Transverse colon (tissue), 4 donors: ENCODE measurements around the gene TLE5. TPM values are rescaled to one million over a fixed set of nuclear protein-coding genes. Genes with fewer than 3 reads are reported as not detected.

ENCODE experiments used
- DNase-seq: peaks from one replicate; pipeline ENCODE4 v3.0.0-alpha.2; 2019
- H3K27ac ChIP-seq, 4 donors: fragments of 200-600 bp; sonication (generic); 2 replicates each; pipeline ENCODE4 v1.5.1; 2016 to 2018; ENCODE audit warnings: inconsistent platforms in 4 of 4
- H3K27me3 ChIP-seq: fragments of 200-600 bp; sonication (generic); 2 replicates; pipeline ENCODE4 v1.5.1; 2017; ENCODE audit warnings: inconsistent platforms
- H3K36me3 ChIP-seq, 4 donors: fragments of 200-600 bp; sonication (generic); 2 replicates each; pipeline ENCODE4 v1.5.1; 2017 to 2019; ENCODE audit warnings: inconsistent platforms in 4 of 4
- H3K4me1 ChIP-seq, 4 donors: fragments of 200-600 bp; sonication (generic); 2 replicates each; pipeline ENCODE4 v1.5.1; 2017 to 2020; ENCODE audit warnings: inconsistent platforms in 4 of 4
- H3K4me3 ChIP-seq, 4 donors: fragments of 200-600 bp; sonication (generic); 1 replicate in 1 of 4; 2 replicates in 3 of 4; pipeline versions ENCODE4 v1.5.1 to v1.6.1; 2017 to 2019; ENCODE audit warnings: inconsistent platforms in 4 of 4
- H3K9me3 ChIP-seq, 2 donors: fragments of 200-600 bp; sonication (generic); 2 replicates each; pipeline ENCODE4 v1.5.1; 2017 to 2019; ENCODE audit warnings: inconsistent platforms in 2 of 2
- CTCF ChIP-seq, 5 experiments: fragments of 200-600 bp in 3 of 5; fragments of 450-650 bp in 2 of 5; sonication (generic) in 3 of 5; IDR thresholded peaks; 1 replicate in 2 of 5; 2 replicates in 3 of 5; pipeline ENCODE4 v1.5.1; 2016 to 2017; ENCODE audit warnings: antibody characterized with exemption in 5 of 5, inconsistent platforms in 3 of 5, mild to moderate bottlenecking in 2 of 5, moderate library complexity in 1 of 5
- EP300 ChIP-seq: sonication (generic); formaldehyde crosslinking; IDR thresholded peaks from one replicate; pipeline ENCODE4 v1.6.1; 2017; ENCODE audit warnings: antibody characterized with exemption, low read depth
- POLR2A ChIP-seq: fragments of 450-650 bp; IDR thresholded peaks from one replicate; pipeline ENCODE4 v1.6.1; 2016; ENCODE audit warnings: antibody characterized with exemption, mild to moderate bottlenecking, moderate library complexity
- POLR2AphosphoS5 ChIP-seq, 3 donors: sonication (generic); formaldehyde crosslinking; IDR thresholded peaks; one replicate each; pipeline ENCODE4 v1.6.1; 2016; ENCODE audit warnings: antibody characterized with exemption in 3 of 3
- WGBS, 2 donors: methylation state at CpG; one replicate each; pipeline ENCODE4 v1.1.5; 2018; ENCODE audit warnings: low coverage in 1 of 2; 5-methylcytosine and 5-hydroxymethylcytosine counted together
- in situ Hi-C, 4 donors: fragments of 200-750 bp; cut with MboI; loops; one replicate each; pipeline versions ENCODE4 v1.15.0 to v1.15.1; 2017; ENCODE audit warnings: low sequenced_read_pairs in 3 of 4, low pct_ligation_motif_present in 1 of 4, low pct_unique_long_range_greater_than_20kb in 1 of 4
- intact Hi-C: fragments of 100-400 bp; cut with DNase I; formaldehyde crosslinking; loops from one replicate; pipeline ENCODE4 v1.15.1; 2023; ENCODE audit warnings: low total_unique reads
- total RNA-seq, 4 donors: library from RNA; depleted of rRNA; stranded (reverse); fragments of >200 nt; gene quantifications; one replicate each; pipeline ENCODE4 v1.1.0, GENCODE V29; 2016

TLE5 gene
- total RNA-seq, 4 donors from 2014 or later = 307 to 561 (median 400) TPM

GRCh38 chr19:3098141-3098514 lies 35.8 kb upstream of the TLE5 start:
- H3K27me3 ChIP-seq = no peaks in the 10 kb centered on the region
- H3K4me1 ChIP-seq = peaks cover 44 to 80% (median 68%) of the 10 kb centered on the region in 4 donors
- WGBS, 2 donors = 51% methylated on average over 18 of the region's 18 CpGs; no CpG with 5 or more reads in 1 of the 2 donors
- H3K36me3 ChIP-seq = no peaks in the 10 kb centered on the region
- in situ Hi-C loops = loop anchor here in 1 of 4 donors (25.0 kb wide), 1 partner anchor 136 kb away; no protein-coding TSS in a partner anchor
- no peak for DNase-seq
- peak overlapping the region; percentile 88 to 92 (median 91) for H3K27ac ChIP-seq
- intact Hi-C loops = no loop called here
- H3K9me3 ChIP-seq = no peaks in the 10 kb centered on the region
- H3K4me3 ChIP-seq = peak overlapping the region; percentile 10 to 97 (median 47)
- TF ChIP-seq POLR2A (no peak), CTCF (IDR thresholded peaks at IDR 0.05) (peak in 1 of 5 experiments; percentile 31)

- peak overlapping the region in 3 of 4 donors; percentile 83 to 97 (median 96) for H3K4me3 ChIP-seq
These were observed 35.2 kb upstream of the TLE5 start for GRCh38 chr19:3097442-3097871.

GRCh38 chr19:3096902-3097326 lies 34.6 kb upstream of the TLE5 start:
- DNase-seq = peak; percentile 26
- in situ Hi-C loops (loop anchor here in 1 of 4 donors (25.0 kb wide), 1 partner anchor 135 kb away; no protein-coding TSS in a partner anchor), intact Hi-C loops (no loop called here)
- Histone ChIP-seq H3K27ac (peak overlapping the region; percentile 88 to 92 (median 91)), H3K9me3 (no peaks in the 10 kb centered on the region), H3K27me3 (no peaks in the 10 kb centered on the region), H3K36me3 (no peaks in the 10 kb centered on the region), H3K4me1 (peaks cover 39 to 69% (median 57%) of the 10 kb centered on the region in 4 donors), H3K4me3 (peak overlapping the region in 3 of 4 donors; percentile 83 to 97 (median 96))
- no peak for TF ChIP-seq EP300
- TF ChIP-seq POLR2A = no peak
- TF ChIP-seq CTCF (IDR thresholded peaks at IDR 0.05) = no peak
- no peak for TF ChIP-seq POLR2AphosphoS5 (IDR thresholded peaks at IDR 0.05)
- WGBS, 2 donors = 42% methylated on average over 11 of the region's 11 CpGs; no CpG with 5 or more reads in 1 of the 2 donors

More at GRCh38 chr19:3097442-3097871, 35.2 kb upstream of the TLE5 start:
- in situ Hi-C loops (loop anchor here in 1 of 4 donors (25.0 kb wide), 1 partner anchor 135 kb away; no protein-coding TSS in a partner anchor), intact Hi-C loops (no loop called here)
- WGBS, 2 donors = 52% methylated on average over 24 of the region's 24 CpGs; no CpG with 5 or more reads in 1 of the 2 donors
- peak overlapping the region; percentile 88 to 92 (median 91) for H3K27ac ChIP-seq
- no peaks in the 10 kb centered on the region for H3K9me3 ChIP-seq
- no peaks in the 10 kb centered on the region for H3K27me3 ChIP-seq
- TF ChIP-seq EP300 (no peak), POLR2AphosphoS5 (IDR thresholded peaks at IDR 0.05) (peak in 1 of 3 donors; percentile 20)
- no peaks in the 10 kb centered on the region for H3K36me3 ChIP-seq
- peaks cover 40 to 73% (median 61%) of the 10 kb centered on the region in 4 donors for H3K4me1 ChIP-seq
- DNase-seq = peak; percentile 41

GRCh38 chr19:3096267-3096901 lies 34.1 kb upstream of the TLE5 start:
- Histone ChIP-seq H3K36me3 (no peaks in the 10 kb centered on the region), H3K4me3 (peak overlapping the region in 3 of 4 donors; percentile 83 to 97 (median 96)), H3K4me1 (peaks cover 39 to 65% (median 56%) of the 10 kb centered on the region in 4 donors), H3K27ac (peak overlapping the region; percentile 88 to 92 (median 91)), H3K27me3 (no peaks in the 10 kb centered on the region), H3K9me3 (no peaks in the 10 kb centered on the region)
- 9 to 32% methylated on average over 7 to 25 of the region's 25 CpGs for WGBS, 2 donors
- TF ChIP-seq CTCF (IDR thresholded peaks at IDR 0.05) (no peak), POLR2A (peak; percentile 31), POLR2AphosphoS5 (IDR thresholded peaks at IDR 0.05) (peak in 1 of 3 donors; percentile 28)
- in situ Hi-C loops (loop anchor here in 1 of 4 donors (25.0 kb wide), 1 partner anchor 134 kb away; no protein-coding TSS in a partner anchor), intact Hi-C loops (no loop called here)
- peak; percentile 43 for DNase-seq
